ENCODE results near the gene RIPPLY3. TPM values are rescaled to one million over a fixed set of nuclear protein-coding genes. Genes with fewer than 3 reads are reported as not detected.
A peak's percentile ranks its signal among the peaks of the same experiment; 100 is the strongest.

RIPPLY3 gene
- total RNA-seq, 1 donor from 2014 or later = 0.44 TPM

DNA sequence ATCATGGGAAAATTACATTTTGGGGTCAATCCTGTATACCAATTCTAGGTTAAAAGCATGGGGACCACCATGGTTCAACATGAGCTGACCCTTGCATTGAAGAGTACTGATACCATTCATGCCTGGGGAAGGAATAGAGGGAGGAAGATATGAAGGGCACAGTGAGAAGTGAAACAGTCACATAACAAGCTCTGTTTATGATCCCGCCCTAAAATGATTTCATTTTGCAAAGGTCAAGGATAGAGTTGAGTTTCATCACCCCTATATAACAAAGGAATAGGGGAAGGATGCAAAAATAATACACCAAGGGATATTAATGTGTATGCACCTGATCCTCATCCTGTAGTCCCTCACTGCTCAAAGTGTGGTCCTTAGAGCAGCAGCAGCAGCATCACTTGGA, 37.5 kb upstream of the RIPPLY3 start:
- intact Hi-C loops (cut with DNase I) = no loop called here
- H3K4me3 ChIP-seq = no peak overlapping the region
- H3K36me3 ChIP-seq = no peaks in the 10 kb centered on the region
- no peak overlapping the region for H3K27ac ChIP-seq
- peaks cover 10% of the 10 kb centered on the region for H3K4me1 ChIP-seq
- TF ChIP-seq, protein P1, sequence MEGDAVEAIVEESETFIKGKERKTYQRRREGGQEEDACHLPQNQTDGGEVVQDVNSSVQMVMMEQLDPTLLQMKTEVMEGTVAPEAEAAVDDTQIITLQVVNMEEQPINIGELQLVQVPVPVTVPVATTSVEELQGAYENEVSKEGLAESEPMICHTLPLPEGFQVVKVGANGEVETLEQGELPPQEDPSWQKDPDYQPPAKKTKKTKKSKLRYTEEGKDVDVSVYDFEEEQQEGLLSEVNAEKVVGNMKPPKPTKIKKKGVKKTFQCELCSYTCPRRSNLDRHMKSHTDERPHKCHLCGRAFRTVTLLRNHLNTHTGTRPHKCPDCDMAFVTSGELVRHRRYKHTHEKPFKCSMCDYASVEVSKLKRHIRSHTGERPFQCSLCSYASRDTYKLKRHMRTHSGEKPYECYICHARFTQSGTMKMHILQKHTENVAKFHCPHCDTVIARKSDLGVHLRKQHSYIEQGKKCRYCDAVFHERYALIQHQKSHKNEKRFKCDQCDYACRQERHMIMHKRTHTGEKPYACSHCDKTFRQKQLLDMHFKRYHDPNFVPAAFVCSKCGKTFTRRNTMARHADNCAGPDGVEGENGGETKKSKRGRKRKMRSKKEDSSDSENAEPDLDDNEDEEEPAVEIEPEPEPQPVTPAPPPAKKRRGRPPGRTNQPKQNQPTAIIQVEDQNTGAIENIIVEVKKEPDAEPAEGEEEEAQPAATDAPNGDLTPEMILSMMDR (IDR thresholded peaks at IDR 0.05) = no peak
- DNase-seq = no peak
- H3K9me3 ChIP-seq = no peaks in the 10 kb centered on the region
- no peaks in the 10 kb centered on the region for H3K27me3 ChIP-seq (ENCODE audit: low read depth)
- no peak for ATAC-seq

DNA sequence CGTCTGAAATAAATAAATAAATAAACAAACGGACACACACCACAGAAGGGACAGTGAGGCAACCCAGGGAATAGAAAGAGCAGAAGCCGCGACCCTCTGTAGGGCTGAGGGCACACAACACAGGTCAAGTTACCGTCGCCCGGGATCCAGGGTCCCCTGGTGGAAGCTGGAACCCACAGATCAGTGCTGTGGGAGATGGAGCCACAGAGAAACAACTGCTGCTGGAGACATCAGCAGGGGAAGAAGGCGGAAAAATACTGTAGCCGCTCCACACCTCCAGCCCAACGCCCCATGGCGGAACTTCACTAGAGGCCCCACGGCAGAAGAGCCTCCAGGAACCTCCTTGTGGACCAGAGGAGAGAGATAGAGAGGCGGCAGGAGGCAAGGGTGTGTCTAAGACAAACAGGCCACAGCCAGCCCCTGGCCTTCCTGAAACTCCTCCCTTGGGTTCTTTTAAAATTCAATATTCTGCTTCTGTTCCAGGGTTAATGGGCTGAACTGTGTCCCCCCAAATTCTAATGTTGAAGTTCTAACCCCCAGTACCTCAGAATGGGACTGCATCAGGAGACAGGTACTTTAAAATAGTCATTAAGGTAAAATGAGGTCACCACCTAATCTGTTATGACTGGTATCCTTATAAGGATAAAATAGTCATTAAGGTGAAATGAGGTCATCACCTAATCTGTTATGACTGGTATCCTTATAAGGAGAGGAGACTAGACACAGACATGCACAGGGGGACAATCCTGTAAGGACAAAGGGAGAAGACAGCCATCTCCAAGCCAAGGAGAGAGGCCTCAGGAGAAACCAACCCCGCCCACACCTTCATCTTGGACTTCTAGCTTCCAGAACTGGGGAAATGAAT, 32.3 kb upstream of the RIPPLY3 start:
- TF ChIP-seq, protein P1 (IDR thresholded peaks at IDR 0.05) = no peak
- Histone ChIP-seq H3K36me3 (no peaks in the 10 kb centered on the region), H3K27me3 (ENCODE audit: low read depth) (no peaks in the 10 kb centered on the region), H3K4me3 (no peak overlapping the region), H3K4me1 (peaks cover 14% of the 10 kb centered on the region), H3K27ac (no peak overlapping the region), H3K9me3 (no peaks in the 10 kb centered on the region)
- DNase-seq = no peak
- intact Hi-C loops (cut with DNase I) = no loop called here
- no peak for ATAC-seq

GRCh38 chr21:36974851-36975192, 31.7 kb upstream of the RIPPLY3 start:
- Histone ChIP-seq H3K36me3 (no peaks in the 10 kb centered on the region), H3K9me3 (no peaks in the 10 kb centered on the region), H3K27ac (no peak overlapping the region), H3K4me3 (no peak overlapping the region), H3K4me1 (peaks cover 14% of the 10 kb centered on the region), H3K27me3 (ENCODE audit: low read depth) (no peaks in the 10 kb centered on the region)
- TF ChIP-seq, protein P1 (IDR thresholded peaks at IDR 0.05) = no peak
- DNase-seq (no peak), ATAC-seq (no peak)
- intact Hi-C loops (cut with DNase I) = no loop called here

GRCh38 chr21:36976228-36976861, 30.2 kb upstream of the RIPPLY3 start:
- TF ChIP-seq, protein P1 (IDR thresholded peaks at IDR 0.05) = no peak
- Histone ChIP-seq H3K36me3 (no peaks in the 10 kb centered on the region), H3K4me1 (peaks cover 27% of the 10 kb centered on the region), H3K27me3 (ENCODE audit: low read depth) (no peaks in the 10 kb centered on the region), H3K27ac (no peak overlapping the region), H3K4me3 (no peak overlapping the region), H3K9me3 (no peaks in the 10 kb centered on the region)
- DNase-seq (no peak), ATAC-seq (no peak)
- intact Hi-C loops (cut with DNase I) = no loop called here

DNA sequence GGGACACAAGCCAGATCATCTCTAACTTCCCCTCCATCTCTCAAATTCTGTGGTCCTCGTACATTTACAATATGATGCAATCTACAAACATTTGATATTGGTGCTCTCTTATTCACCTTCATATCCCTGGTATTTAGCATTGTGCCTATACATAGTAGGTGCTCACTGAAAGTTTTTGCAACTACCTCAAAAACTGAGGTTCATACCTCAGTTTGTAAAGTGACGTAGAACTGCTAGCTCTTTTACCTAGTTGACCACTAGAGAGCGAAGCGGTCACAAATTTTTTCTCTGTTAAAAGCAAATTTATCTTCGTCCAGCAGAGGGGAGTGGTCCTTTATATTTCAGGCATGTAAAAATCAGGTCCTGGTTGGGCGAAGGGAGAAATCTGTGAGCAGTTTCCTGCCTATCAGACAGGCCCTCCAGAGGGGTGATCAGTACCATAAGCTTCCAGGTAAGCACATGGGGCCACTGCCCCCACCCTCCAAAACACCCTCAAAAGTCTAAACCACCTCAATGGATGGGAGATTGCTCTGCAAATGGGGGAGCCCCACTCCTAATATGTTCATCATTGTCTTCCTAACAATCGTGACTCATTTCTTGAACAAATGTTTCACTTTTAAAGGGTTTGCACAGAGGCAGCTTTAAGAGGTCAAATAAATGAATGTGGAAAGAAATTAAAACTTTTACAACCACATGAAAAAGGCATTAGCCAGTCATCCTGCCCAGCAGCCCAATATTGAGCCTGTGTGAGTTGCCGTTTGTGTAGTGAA, 29.4 kb upstream of the RIPPLY3 start:
- Histone ChIP-seq H3K36me3 (no peaks in the 10 kb centered on the region), H3K4me3 (no peak overlapping the region), H3K27me3 (ENCODE audit: low read depth) (no peaks in the 10 kb centered on the region), H3K4me1 (peaks cover 27% of the 10 kb centered on the region), H3K9me3 (no peaks in the 10 kb centered on the region), H3K27ac (no peak overlapping the region)
- DNase-seq (no peak), ATAC-seq (peak; percentile 33 to 64)
- TF ChIP-seq, protein P1 (IDR thresholded peaks at IDR 0.05) = peak; percentile 51
- intact Hi-C loops (cut with DNase I) = no loop called here

Data from lower lobe of right lung (tissue), 2 donors.